ENCODE results near the gene ERBB4.

ERBB4 gene

GRCh38 chr2:211823886-211824479, 714.6 kb downstream of the ERBB4 start:
- Histone ChIP-seq H3K27ac (no peak overlapping the region), H3K4me3 (no peak overlapping the region)

DNA sequence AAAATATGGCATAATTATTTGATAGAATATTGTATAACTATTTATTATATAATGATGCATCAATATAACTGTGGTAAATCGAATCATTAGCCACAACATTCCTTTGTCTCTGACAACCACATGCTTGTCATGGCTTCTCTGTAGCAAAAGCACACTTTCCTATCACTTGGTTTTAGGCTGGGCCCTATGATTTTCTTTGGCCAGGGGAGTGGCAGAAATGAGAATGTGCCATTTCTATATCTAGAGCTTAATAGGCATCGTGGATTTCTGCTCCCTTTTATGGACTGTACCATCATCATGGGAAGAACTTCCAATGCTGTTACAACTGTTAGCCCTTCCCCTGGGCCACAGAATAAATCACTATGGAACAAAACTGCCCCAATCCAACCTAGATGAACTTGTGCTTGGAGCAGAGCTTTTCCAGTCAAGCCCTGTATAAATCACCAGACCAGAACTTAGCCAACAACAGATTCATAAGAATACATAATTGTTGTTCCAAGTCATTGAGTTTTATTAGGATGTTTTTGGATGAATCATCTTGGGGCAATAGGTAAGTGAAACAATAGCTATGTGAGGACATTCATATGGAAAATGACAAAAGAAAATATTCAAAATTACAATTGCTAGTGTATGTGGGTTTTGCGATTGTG, 715.8 kb downstream of the ERBB4 start:
- Histone ChIP-seq H3K4me3 (no peak overlapping the region), H3K27ac (no peak overlapping the region)

GRCh38 chr2:211816754-211817153, 721.8 kb downstream of the ERBB4 start:
- Histone ChIP-seq H3K4me3 (no peak overlapping the region), H3K27ac (no peak overlapping the region)

DNA sequence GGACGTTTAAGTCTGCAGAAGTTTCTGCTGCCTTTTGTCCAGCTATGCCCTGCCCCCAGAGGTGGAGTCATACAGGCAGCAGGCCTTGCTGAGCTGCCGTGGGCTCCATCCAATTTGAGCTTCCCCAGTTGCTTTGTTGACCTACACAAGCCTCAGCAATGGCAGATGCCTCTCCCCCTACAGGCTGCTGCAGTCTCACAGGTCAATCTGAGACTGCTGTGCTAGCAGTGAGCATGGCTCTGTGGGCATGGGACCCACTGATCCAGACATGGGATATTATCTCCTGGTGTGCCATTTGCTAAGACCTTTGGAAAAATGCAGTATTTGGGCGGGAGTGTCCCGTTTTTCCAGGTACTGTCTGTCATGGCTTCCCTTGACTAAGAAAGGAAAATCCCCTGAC, 726.0 kb downstream of the ERBB4 start:
- Histone ChIP-seq H3K4me3 (no peak overlapping the region), H3K27ac (no peak overlapping the region)

DNA sequence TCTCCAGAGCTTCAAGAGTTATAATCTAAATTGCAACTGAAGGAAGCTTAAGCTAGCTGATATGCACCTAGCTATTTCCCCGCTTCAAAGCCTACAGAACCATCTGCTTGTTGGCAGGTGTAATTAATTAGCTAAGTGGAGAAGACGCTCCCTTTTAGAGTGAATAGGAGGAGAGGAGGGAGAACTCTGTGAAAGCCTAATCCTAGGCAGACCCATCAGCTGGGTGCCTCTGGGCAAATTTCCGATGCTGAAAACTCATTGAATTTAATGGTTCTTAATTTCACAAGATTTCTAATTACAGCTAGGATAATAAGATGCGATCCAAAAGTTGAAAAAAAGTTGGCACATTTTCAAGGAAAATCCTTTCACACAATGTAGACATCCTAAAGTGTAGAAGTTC, 735.9 kb downstream of the ERBB4 start:
- Histone ChIP-seq H3K4me3 (no peak overlapping the region), H3K27ac (no peak overlapping the region)

- no peak overlapping the region for H3K4me3 ChIP-seq
- no peak overlapping the region for H3K27ac ChIP-seq
Measured at GRCh38 chr2:211800001-211800400, 738.6 kb downstream of the ERBB4 start.

GRCh38 chr2:211798868-211799267, 739.7 kb downstream of the ERBB4 start:
- no peak overlapping the region for H3K27ac ChIP-seq
- H3K4me3 ChIP-seq: no peak overlapping the region

DNA sequence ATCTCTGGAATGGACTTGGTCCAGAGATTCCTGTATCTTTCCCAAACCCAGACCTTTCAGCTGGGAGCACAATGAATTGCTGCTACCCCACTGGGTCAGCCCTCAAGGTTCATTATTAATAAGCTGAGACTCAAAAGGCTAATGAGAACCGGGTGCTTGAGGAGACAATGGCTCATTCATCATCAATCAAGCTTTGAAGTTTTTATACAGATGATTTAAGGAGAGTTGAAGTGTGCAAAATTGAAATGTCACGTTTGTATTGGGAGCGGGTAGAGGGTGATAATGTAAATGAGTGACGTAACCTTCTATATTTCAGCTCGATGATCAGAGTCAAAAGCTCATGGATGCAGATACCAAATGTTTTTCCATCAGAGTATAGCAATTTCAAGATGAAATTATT, 744.9 kb downstream of the ERBB4 start:
- no peak overlapping the region for H3K27ac ChIP-seq
- no peak overlapping the region for H3K4me3 ChIP-seq

DNA sequence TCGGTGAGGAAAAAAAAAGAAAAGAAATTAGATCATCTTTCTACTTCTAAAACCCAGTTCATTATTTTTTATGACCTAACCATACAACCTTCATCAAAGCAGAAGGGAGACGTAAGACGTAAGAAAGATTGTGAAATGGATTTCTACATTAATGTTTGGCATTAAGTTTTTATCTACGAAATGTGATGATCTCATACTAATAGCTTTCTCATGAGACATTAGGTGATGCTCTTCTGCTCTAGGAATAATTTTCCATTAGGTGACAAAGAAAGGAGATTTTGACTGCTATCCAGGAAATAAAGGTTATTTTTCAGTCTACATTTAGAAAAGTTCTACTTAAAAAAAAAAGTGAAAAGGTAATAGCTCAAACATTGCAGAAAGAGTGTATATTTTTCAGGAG, 748.6 kb downstream of the ERBB4 start:
- Histone ChIP-seq H3K27ac (no peak overlapping the region), H3K4me3 (no peak overlapping the region)

DNA sequence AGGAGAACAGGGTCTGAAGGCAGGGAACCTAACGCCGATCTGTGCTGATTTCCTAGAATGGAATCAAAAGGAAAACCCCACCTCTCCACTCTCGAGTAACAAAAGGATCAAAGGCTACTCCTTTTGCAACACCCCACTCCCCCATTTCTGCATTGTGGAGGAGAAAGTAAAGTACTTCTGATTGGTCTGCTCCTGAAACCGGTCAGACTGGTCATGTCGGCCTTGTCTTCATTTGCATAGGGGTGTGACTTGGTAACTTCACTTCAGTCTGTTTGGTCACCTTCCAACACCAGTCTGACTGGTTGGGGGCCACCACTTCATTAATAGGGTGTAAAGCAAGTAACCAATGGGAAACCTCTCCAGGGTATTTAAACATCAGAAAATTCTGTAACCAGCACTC, 771.9 kb downstream of the ERBB4 start:
- Histone ChIP-seq H3K4me3 (peak overlapping the region in 1 of 7 experiments; percentile 8), H3K27ac (peak overlapping the region in 1 of 21 experiments; percentile 7)

GRCh38 chr2:211762479-211762878, 776.1 kb downstream of the ERBB4 start:
- Histone ChIP-seq H3K27ac (no peak overlapping the region), H3K4me3 (no peak overlapping the region)

DNA sequence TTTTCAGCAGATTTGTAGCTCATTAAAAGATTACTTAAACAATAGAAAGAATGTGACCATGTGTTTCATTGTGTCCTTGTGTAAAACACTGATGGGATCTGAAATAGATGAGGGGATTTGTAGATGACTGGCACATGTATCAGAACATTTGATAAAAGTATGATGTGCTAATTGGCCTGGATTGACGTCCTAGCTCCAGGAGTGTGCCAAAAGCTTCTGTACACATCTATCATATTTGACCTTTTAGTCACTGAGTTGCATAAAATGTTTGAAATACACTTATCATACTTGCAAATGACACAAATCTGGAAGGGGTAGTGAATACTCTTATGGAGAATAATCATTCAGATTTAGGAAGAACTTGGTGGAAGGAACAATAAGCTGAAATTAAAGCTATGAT, 778.5 kb downstream of the ERBB4 start:
- Histone ChIP-seq H3K4me3 (no peak overlapping the region), H3K27ac (no peak overlapping the region)

DNA sequence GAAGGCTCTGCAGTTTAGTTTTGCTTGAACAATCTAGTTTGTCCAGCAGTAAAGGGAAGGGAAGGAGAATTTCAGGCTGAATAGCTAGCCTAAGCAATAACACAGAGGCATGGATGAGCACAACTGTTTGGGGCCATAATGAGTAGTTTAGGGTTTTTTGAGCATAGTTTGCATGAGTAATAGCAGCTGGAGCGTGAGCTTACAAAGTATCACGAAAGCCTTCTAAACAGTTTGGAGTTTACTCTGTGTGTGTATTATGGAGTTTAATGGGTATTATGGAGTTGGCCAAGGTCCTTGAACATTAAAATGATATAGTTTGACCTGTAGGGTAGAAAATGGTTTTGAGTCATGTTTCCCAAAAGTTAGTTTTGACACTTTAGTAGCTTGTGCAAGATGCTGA, 782.3 kb downstream of the ERBB4 start:
- no peak overlapping the region for H3K4me3 ChIP-seq
- H3K27ac ChIP-seq: no peak overlapping the region

- H3K4me3 ChIP-seq: no peak overlapping the region
- H3K27ac ChIP-seq: no peak overlapping the region
Measured at GRCh38 chr2:211755187-211755586, 783.4 kb downstream of the ERBB4 start.

- no peak overlapping the region for H3K4me3 ChIP-seq
Measured at GRCh38 chr2:211751848-211752247, 786.8 kb downstream of the ERBB4 start.

GRCh38 chr2:211748339-211748738, 790.3 kb downstream of the ERBB4 start:
- no peak overlapping the region for H3K27ac ChIP-seq
- no peak overlapping the region for H3K4me3 ChIP-seq

More at GRCh38 chr2:211751848-211752247, 786.8 kb downstream of the ERBB4 start:
- no peak overlapping the region for H3K27ac ChIP-seq

DNA sequence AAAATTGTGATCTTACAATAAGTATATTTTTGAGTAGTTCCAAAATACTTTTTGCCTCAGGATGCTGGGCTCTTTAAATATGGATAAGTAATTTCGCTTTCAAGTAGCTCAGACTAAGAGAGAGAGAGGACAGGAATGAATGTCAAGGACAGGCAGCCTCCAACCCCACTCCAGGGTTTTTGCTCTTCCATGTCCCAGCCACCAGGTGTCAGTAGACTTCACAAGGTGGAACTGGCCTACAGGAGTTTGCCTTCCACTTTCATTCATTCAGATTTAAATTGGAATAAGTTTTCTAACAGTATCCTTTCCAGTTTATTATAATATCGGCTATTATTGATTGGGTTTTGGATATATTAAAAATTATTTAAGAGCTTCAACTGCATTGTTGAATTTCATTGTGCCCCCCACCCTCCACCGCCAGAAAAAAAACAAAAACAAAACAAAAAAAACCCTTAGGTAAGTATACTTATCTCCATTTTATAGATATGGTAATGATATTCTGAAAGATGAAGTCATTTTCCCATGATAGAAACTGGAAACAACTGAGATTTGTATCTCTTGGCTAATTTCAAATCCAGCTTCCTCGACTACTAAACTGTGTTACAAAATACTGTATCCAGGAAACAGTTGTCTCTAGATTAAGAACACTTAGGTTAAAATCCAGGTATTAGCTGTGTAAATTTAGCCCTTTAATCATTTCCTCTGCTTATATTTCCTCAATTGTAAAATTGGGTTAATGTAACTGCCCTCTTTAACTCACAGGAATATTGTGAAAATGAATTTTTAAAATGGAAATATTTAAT, 793.1 kb downstream of the ERBB4 start:
- H3K27ac ChIP-seq: no peak overlapping the region
- no peak overlapping the region for H3K4me3 ChIP-seq

DNA sequence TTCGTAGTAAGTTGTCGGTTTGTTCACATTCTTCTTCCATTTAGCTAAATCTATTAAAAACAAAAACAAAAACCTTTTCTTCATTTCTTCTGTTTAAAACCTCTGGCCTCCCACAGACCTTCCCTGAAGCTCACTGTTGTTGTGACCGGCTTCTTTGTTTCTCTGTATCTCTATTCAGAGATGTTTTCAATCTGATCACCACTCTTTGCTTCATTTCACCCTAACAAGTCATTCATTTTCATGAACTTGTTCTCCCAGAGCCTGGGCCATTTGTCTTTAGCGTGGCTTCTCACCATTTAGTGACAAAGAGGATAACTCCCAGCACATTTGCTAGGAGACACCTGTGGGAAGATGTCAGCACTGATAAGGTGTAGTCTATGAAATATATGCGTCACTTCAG, 794.2 kb downstream of the ERBB4 start:
- no peak overlapping the region for H3K27ac ChIP-seq

DNA sequence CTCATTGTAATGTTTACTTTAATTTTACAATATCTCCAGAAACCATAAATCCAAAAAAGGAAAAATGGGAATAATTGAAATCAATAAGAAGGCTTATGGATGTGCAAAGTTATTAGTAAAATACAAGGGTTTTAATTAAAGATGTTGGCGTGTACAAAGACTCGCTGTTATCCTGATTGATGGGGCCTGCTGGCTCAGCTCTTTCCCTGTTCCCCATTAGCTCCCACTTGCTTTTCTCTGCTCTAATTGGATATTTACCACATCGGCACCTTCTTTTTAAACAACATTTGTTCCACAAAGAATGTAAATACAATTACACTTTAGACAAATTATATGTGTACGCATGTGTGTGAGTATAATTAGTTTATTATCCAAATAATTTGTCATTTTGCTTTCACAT, 796.6 kb downstream of the ERBB4 start:
- Histone ChIP-seq H3K4me3 (no peak overlapping the region), H3K27ac (no peak overlapping the region)

More for the DNA sequence above, 794.2 kb downstream of the ERBB4 start:
- H3K4me3 ChIP-seq: no peak overlapping the region

- Histone ChIP-seq H3K27ac (no peak overlapping the region), H3K4me3 (no peak overlapping the region)
Measured at GRCh38 chr2:211737282-211737681, 801.3 kb downstream of the ERBB4 start.

DNA sequence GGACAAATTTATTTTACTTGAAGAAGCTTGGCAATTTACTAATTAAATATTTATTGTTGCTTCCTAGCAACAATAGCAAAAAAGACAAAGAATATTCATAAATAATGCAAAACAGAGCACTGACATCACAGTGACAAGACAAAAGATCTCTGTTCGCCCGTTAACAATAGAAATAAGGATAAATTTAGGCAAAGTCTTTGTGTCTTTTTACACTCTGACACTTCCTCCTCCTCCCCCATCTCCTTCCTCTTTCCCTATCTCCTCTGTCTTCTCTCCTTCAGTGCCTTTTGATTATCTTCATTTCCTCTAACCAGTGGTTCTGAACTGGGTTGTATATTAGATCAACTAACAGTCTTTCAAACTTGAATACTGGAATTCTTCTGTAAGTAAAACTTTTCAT, 808.4 kb downstream of the ERBB4 start:
- Histone ChIP-seq H3K27ac (no peak overlapping the region), H3K4me3 (no peak overlapping the region)
